Inflammatory macrophage treated with lipopolysaccharide for 1 hour (primary cell): ENCODE data around the gene MEF2D.
A peak's percentile ranks its signal among the peaks of the same experiment; 100 is the strongest.

Source experiments
- DNase-seq, 2 donors: peaks; one replicate each; pipeline ENCODE4 v3.0.0-alpha.2; 2020 to 2022

The MEF2D gene

DNA sequence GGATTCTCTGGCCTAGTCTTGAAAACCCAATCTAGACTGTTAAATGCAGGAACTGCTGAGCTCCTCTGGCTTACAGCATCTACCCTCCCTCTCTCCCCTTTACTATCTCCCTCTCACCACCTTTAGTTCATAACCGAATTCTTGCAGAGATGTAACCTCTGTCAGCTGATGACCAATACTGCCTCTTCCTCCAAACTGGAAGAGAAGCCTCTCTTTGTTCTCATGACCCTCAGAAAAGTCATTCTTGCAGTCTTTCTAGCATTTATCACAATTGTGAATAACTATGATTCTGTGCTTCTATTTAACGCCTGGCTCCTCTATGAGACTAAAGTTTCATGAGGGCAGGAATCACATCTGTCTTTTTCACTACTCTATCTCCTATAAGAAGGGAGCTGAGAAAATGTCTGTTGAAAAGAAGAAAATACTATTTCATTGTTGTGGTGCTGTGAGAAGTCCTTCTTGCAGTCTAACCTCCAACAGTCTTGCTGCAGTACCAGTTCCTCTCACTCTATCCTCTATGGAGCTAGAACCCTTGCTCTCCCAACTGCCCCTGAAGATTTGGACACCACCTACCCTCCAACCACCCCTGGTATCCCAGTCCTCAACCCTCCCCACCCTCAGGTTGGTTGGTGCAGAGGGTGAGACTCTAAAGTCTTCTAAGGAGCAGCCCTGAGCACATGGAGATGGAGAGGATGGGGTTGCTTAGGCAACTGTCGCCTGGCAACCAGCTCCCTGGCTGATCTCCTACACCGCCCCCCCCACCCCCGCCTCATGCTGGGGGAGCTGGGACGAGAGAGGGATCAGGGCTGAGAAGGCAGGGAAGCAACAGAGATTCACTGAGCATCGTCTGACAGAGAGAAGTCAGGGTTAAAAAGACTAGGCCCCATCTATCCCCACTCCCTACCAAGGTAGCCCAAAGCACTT is 13.9 kb downstream of the MEF2D start:
- DNase-seq: no peak

DNA sequence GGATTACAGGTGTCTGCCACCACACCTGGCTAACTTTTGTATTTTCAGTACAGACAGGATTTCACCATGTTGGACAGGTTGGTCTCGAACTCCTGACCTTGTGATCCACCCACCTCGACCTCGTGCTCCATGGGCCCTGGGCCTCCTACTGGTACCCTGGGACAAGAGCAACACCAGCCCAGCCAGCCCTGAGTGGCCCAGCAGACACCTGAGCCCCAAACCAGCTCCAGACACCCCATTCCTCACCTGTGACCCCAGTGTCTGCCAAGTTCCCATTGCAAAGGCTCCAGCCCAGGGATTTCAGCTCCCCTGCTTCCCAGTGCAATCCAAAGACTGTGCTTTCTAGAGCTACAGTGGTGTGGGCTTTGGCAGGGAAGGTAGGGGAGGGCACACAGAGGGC is 14.6 kb downstream of the MEF2D start:
- DNase-seq: no peak

DNA sequence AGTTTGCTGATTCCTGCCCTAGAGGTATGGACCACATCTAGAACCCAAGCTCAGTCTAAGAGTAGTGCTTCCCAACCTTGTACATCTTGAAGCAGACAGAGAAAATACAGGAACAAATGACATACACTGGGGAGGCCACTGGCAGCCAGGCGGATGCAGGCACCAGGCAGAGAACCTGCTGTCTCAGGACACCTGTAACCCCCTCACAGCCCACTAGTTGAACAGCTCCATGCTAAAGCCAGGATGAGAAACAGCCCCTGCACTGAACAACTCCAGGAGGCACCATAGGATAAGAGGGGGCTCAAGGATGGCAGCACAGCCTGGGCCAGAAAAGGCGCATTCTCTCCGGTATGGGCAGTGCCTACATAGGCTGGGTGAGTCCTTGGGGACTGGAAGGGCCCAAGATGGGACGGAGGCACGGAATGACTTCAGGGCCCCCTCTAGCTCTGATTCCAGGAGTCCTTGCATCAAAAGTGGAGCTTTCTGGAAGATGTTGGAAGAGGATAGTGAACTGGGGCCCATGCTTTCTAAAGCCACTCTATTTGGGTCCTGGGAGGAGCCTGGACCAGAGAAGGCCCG is 16.0 kb downstream of the MEF2D start:
- no peak for DNase-seq

DNA sequence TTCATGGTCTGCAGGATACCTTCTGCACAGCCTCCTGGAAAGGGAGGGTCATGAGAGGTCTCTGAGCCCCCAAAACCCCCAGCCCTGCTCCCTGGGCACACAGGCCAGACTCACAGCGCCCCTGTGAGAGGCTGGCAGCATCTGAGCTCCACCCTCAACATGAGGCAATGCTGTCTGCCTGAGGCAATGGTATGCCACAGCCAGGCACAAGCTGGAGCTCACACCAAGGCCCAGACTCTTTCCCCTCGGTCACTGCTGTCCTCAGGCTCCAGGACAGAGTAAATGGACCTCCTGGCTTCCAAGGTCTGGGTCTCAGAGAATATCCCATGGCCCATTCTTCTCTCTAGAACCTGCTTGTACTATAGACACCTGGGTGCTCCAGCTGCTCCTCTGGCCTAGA is 17.2 kb downstream of the MEF2D start:
- no peak for DNase-seq

DNA sequence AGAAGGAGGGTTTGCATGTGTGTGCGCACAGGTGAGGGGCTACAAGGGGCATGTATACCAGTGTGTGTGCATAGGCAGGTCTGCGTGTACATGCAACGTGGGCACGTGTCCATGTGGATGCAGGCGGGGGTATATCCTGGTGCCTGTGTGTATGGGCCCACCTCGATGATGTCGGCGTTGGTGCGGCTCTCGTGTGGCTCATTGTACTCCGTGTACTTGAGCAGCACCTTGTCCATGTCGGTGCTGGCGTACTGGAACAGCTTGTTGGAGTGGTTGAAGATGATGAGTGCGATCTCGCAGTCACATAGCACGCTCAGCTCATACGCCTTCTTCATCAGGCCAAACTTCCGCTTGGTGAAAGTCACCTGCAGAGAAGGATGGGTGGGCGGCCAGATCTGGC is 18.3 kb downstream of the MEF2D start:
- no peak for DNase-seq

DNA sequence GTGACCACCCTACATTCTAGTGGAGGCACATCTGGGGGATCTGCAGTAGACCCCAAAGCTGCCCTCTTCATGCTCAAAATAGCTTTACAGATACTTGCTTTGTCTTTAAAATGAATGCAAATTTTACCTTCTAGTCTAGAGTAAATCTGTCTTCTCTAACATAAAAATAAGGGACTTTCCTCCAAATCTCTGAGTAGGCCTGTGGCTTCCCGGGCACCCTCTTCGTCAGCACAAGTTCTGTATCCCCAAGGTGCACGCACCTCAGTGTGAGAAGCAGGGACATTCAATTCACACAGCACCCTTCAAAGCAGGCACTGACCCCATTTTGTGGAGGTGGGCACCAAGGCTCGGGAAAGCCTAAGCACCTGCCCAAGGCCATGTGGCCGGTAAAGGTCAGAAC is 19.0 kb downstream of the MEF2D start:
- no peak for DNase-seq

DNA sequence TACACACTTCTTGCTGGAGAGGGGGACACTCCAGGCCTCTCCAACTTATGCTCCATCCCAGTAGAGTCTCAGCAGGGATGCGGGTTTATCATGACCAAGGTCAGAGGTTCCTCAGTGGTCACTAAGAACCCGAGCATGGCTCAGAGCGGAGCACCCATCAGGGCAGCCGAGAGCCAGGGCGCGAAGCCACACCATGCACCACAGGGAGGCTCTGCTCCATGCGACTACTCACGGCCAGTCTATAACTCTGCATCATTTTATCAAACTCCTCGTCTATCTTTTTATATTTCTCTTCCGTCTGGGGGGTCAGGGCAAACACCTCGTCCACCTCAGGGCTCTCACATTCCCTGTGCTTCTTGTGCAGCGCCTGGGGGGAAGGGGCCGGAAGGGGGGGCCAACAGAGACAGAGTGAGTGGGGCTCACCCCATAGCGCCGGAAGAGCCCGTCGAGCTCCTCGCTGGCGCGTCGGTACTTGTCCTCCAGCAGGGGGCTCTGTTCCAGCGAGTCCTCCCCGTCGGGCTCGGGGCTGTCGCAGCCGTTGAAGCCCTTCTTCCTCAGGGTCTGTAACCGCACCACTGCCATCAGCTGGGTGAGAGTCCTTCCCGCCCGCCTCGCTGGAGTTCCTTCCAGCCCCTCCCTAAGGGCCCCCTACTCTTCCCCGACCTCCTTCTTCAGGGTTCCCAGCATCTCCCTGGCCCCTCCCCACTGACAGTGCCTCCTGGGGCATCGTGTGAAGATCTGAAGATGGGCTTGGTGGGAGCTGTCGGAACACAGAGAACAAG is 20.0 kb downstream of the MEF2D start:
- peak in 1 of 2 donors; percentile 76 for DNase-seq

DNA sequence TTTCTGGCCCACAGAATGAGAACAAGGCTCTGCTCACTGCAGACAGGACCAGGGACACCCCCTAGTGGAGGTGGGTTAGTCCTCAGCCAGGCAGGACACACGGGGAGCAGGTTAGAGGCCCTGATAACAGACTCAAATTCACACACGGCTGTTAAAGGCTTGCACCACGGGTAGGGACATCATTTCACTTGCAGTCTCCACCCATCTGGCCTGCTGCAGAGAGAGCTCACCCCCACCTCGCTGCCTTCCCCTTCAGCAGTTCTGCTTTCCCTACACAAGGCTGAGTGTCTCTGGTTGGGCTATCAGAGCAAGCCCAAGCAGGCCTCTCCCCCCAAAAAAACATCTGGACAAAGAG is 20.6 kb downstream of the MEF2D start:
- DNase-seq: peak; percentile 64

DNA sequence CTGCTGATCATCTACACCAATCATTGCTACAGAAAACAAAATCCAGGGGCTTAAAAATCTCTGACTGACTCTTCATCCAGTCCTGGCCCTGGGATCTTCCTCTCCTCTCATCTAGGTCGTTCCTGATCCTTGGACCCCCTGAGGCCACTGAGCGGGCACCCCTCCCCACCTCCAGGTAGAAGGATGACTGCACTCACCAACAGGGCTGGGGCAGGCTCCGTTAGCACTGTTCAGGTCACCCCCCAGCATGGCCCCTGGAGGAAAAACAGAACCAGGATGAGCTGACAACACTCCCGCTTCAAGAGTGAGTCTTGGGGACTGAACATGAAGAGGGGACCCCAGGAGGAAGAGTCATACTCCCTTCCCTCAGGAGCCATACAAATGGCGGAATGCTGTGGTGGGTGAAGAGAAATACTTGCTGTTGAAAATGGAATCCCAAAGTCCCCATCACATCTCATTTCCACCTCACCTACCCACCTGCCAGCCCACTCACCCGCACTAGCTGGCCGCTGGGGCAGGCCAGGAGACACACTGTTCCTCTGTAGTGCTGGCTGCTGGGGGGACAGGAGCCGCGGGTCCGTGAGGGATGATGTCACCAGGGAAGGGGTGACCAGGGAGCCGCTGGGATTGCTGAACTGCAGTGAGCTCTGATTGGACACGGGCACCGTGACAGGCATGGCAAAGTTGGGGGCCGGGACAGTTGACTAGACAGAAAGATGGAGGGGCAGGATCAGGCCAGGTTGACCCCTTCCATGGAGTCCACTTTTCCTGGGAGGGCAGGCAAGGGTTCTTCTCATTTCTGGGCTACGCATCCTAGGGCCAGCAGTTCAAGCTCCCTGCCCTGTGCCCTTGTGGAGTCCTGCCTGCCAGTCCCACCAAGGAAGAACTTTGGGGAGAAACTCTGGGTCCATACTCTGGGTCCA is 21.2 kb downstream of the MEF2D start:
- no peak for DNase-seq

DNA sequence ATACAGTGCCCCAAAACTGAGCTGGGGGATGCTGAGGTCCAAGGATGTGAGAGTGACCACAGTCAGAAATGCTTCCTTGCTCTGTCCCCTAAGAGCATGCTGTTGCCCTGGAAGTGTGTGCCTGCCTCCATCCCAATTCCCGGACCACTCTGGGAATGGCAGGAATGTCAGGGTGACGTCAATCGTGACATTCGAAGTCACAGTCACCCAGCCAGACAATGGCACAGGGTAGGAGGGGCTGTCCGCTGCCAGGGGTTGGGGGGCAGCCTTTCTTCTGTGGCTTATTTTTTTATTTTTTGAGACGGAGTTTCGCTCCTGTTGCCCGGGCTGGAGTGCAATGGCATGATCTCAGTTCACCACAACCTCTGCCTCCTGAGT is 22.3 kb downstream of the MEF2D start:
- no peak for DNase-seq

DNA sequence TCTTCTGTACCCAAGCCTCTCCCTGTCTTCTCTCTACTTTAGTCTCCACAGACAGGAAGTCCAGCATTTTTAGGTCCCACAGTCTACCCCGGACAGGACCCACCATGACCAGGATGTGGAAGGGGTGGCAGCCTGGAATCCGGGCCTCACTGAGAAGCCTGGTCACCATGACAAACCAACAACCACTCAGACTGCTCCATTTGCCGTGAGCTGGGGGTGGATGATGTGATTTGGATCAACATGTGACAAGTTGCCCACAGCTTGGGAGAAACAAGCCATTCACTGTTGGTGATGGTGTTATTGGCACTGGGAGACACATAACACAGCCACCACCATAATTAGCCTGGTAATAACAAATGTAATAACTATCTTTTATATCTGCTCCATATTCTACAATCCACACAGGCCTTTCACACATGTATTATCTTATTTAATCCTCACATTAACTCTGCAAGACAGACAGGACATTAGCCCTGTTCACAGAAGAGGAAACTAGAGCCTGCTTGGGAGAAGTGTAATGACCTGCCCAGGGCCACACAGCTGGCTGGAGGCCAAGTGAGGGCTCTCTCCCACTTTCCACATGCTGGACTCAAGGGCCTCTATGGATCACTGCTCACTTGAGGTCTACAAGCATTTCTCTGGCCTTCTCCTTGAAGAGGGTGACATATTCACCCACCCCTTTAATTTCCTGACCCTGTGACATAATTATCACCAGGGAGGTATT is 22.9 kb downstream of the MEF2D start:
- peak in 1 of 2 donors; percentile 16 for DNase-seq

DNA sequence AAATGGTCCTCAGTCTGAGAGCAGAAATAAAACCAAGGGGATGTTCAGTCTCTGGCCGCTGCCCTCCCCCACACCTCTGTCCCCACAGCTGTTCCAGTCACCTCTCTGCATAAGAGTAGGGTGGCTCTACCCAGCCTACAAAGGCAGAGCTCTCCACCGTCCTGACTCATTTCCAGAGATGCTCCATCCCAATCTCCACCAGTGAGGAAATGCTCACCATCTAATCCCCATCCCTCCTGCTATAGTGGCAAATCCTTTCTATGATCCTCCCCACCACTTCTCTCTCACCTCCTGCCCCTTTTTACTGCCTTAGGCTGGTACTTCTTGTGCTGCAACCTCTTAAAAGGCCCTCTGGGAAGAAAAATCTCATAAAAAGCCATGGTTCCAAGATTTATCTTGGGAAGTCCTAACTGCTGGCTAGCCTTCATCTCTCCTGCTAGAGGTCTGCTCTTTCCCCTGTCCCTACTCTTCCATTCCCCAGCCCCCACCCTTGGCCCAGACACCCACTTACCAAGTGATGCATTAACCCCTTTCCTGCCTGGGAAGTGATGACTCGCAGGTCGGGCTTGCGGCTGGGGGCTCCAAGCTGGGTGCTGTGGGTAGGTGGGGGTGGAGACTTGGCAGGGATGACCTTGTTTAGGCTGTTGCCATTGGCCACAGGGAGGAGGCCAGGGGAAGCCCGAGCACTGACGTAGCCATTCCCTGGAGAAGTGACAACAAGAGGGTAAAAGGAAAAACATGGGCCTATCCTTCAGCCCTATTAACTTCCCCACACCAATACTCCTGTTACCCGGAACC is 23.9 kb downstream of the MEF2D start:
- DNase-seq: no peak

DNA sequence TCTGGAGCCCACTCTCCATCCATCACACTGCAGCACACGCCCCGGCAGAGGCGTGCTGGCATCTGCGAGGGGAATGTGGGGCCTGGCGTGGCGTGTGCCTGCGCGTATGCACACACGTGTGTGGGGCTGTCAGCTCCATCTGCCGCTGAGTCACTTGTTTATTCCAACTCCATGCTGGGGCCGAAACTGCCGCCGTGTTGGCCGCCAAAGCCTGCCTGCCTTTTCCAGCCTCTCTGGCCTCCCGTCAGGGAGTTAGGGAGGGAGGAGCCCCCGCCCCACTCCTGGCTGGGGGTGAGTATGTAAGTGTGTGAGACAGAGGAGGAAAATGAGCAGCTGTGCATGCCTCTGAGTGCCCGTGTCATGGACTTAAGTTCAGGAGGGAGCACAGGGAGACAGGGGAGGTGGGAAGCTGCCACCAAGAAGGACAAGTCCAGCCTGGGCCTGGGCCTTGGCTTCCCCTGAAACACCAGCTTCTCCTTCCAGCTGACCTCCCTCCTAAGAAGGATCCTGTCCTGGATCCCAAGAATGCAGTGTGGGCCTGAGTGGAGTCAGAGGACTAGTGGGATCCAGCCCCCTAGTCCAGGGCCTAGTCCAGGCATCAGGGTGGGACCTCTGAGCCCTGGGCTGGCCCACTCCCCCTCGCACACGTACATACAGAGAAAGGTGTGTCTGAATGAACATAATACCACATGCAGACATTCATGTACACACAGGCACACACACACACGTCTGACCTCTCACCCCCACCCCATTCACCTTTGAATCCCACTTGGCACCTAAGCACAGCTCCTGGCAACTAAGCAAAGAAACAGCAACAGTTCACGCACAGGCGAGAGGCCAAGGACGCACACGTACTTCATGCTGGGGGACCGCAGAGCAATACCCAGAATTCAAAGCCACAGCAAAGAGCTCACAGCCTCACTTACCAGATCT is 24.7 kb downstream of the MEF2D start:
- no peak for DNase-seq

DNA sequence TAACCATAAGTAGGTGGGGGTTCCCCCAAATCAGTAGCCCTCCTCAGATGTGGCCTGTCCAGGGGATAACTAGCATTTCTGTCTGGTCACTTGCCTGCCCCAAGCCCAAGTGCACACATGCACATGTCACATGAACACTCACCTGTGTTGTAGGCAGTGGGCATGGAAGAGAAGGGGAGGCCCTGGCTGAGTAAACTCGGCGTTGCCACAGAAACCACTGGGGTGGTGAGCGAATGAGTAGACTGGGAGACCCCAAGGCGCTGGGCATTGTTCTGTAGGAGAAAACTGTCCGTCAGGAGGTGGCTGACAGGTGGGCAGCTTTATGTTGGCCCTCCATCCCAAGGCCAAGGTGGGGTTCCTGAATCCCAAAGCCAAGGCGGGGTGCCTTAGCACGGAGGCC is 25.6 kb downstream of the MEF2D start:
- DNase-seq: no peak

DNA sequence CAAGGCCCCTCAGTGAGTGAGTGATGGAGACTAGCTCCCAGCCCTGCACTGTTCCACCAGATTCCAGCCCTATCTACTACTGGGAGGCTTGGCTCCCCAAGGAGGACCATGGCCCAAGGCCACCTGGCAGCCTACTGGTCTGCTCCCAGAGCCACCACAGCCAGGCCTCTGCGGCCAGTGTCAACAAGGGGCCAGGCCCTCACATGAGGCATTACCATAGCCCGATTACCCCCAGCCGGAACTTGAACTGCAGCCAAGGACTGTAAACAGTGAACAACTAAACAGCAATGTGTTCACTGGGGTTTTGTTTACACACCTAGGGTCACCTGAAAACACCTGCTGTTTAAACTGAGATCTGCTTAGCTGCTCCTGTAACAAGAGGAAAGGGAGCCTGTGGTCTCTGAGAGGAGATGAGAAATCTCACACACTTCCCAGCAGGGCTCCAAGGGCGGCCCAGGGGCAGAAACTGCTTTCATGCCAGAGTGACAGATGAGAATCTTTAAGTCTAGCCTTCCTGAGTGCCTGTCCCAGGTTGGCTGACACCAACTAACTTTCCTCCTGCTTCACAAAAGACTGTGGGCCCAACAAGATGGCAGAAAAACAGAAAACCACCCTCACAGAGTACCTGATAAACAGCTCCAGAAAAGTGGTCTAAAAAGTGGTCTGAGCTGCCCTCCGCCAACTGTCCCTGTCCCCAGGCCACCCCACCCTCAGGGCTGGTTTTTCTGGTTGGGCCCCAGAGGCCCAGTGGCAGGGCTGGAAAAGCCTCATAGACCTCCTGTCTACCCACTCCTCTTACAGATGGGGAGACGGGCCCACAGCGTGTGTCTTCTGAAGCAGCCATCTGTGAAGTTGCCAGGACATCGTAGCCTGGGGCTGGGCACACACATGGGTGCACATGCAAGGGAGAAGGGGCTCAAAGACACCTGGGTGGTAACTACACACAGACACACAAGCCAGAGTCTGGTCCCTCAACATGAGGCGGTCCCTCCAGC is 28.8 kb downstream of the MEF2D start:
- DNase-seq: no peak

DNA sequence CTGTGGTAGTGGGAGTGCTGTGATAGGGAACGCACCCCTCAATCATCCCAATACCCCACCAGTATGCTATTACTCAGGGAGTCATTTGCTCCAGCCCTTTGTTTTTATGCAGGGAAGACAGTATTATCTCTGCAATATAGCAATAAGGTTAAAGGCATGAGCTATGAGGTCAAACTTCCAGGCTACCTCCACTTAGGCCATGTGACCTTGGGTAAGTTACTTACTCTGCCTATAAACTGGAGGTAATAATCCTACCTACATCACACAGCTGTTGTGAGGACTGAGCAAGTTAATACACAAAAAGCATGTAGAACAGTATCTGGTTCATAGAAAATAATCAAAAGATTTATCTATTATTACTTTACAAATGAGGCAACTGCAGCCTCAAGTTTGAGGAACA is 30.1 kb downstream of the MEF2D start:
- DNase-seq: no peak

DNA sequence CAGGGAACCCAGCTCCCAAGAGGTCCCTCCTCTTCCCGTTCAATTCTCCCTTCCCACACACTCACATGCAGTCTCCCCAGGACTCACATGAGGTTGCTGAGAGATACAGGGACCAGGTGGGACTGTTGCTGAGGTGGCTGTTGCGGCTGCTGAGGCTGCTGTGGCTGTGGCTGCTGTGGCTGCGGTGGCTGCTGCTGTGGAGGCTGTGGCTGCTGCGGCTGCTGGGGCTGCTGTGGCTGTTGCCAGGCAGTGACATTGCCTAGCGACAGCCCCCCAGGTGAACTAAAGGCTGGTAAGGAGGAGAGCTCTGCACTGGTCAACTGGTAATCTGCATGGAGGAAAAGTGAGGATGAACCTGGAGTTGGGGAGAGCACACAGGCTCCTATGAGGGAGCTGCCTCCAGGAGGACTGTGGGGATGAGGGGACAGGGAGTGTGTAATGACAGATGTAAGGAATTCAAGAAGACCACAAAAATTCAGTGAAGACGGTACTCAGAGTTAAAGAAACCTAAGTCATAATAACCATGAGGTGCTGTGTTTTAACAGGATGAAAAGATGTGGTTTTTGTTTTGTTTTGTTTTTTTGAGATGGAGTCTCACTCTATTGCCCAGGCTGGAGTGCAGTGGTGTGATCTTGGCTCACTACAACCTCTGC is 31.8 kb downstream of the MEF2D start:
- DNase-seq: no peak

DNA sequence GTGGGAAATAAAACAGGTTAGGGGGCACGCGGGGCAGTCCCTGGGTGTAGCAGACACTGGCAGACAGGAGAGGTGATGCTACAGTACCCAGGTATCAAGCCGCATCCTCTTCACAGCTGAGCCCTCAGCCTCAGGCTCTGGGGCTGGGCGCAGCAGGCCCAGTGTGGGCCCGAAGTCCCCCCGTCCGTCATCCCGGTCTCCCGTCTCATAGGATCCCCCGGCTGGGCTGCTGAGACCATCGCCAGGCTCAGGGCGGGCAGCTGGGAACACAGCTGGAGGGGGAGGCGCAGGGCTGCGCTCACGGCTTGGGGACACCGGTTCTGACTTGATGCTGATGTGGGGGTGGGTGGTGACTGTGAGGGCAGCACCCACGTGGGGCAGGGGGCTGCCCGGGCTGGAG is 32.7 kb downstream of the MEF2D start:
- DNase-seq: no peak
